K562 (cell line): ENCODE data around the gene ARL16. TPM values are rescaled to one million over a fixed set of nuclear protein-coding genes. Genes with fewer than 3 reads are reported as not detected.
A peak's percentile ranks its signal among the peaks of the same experiment; 100 is the strongest.

Experiments used
- ATAC-seq: fragments of 200-7000 bp; cut with Tn5 transposase; 3 replicates; pipeline ENCODE4 v1.9.1; 2020; ENCODE audit warnings: moderate library complexity
- BruUV-seq: library from RNA; stranded (reverse); fragments of 400-500 nt; replicated peaks from 2 replicates; lab custom pipeline; 2021; lab: Mats Ljungman, UMichigan
- CTCF ChIA-PET: fragments of 300-600 bp; formaldehyde crosslinking; extraction: SDS; loops from one replicate; lab custom pipeline; 2021; ENCODE audit warnings: low intra/inter-chr PET ratio; lab: Yijun Ruan, JAX
- POLR2A ChIA-PET: fragments of 300-600, 350-650 bp; sonication (Branson Sonifier 250); formaldehyde crosslinking; extraction: SDS; loops from one replicate; lab custom pipeline; 2021; ENCODE audit warnings: antibody characterized with exemption, inconsistent platforms; lab: Yijun Ruan, JAX
- DNase-seq, 4 experiments: peaks; one replicate each; pipeline versions ENCODE4 v3.0.0 to v3.0.0-alpha.2; 2011 to 2018; ENCODE audit warnings: low spot score in 3 of 4, mixed read lengths in 3 of 4; ENCODE audit errors: extremely low read depth in 1 of 4
- FAIRE-seq: peaks from 2 replicates; lab custom pipeline; 2011; peaks lifted over from hg19 to GRCh38; lab: Jason Lieb, UNC
- H2AFZ ChIP-seq: 2 replicates; pipeline ENCODE4 v1.6.0; 2011; ENCODE audit warnings: low read depth, low read length, control low read depth, inconsistent platforms
- H3K27ac ChIP-seq: fragments of 200-600 bp; 3 replicates; pipeline ENCODE4 v1.8.0; 2011; ENCODE audit warnings: low read depth, mild to moderate bottlenecking, control low read depth, inconsistent platforms, low read length, moderate library complexity, mixed read lengths; ENCODE audit errors: extremely low read depth
- H3K27me3 ChIP-seq, 2 experiments: fragments of 300-600 bp in 1 of 2; 2 replicates in 1 of 2; 3 replicates in 1 of 2; pipeline versions ENCODE4 v1.6.0 to v1.8.0; 2011; ENCODE audit warnings: inconsistent platforms in 2 of 2, low read length in 2 of 2, mild to moderate bottlenecking in 1 of 2, mixed read lengths in 1 of 2, moderate library complexity in 1 of 2; ENCODE audit not compliant: control insufficient read depth in 2 of 2, insufficient read depth in 2 of 2
- H3K36me3 ChIP-seq: fragments of 300-600 bp; 3 replicates; pipeline ENCODE4 v1.8.0; 2011; ENCODE audit warnings: mild to moderate bottlenecking, low read length, inconsistent platforms; ENCODE audit not compliant: control insufficient read depth, insufficient read depth
- H3K4me1 ChIP-seq, 2 experiments: fragments of 200-600 bp in 1 of 2; replicated peaks in 1 of 2; 2 replicates in 1 of 2; 3 replicates in 1 of 2; pipeline versions ENCODE4 v1.5.1 to v1.8.0; 2011; ENCODE audit warnings: inconsistent platforms in 2 of 2, low read length in 2 of 2, mild to moderate bottlenecking in 1 of 2, mixed read lengths in 1 of 2, moderate library complexity in 1 of 2; ENCODE audit not compliant: control insufficient read depth in 2 of 2, insufficient read depth in 2 of 2
- H3K4me2 ChIP-seq: 2 replicates; pipeline ENCODE4 v1.6.1; 2011; ENCODE audit warnings: low read length, control low read depth, inconsistent platforms, mixed read lengths; ENCODE audit not compliant: insufficient read depth
- H3K4me3 ChIP-seq: fragments of 200-600 bp; sonication (generic), shearing (Covaris generic); 2 replicates; pipeline ENCODE4 v1.5.1; 2016; ENCODE audit warnings: control low read depth, inconsistent platforms
- H3K79me2 ChIP-seq: fragments of 200-600 bp; 3 replicates; pipeline ENCODE4 v1.8.0; 2011; ENCODE audit warnings: low read length, inconsistent platforms; ENCODE audit not compliant: control insufficient read depth, insufficient read depth
- H3K9ac ChIP-seq, 2 experiments: 2 replicates each; pipeline versions ENCODE4 v1.6.0 to v1.6.1; 2011; ENCODE audit warnings: low read depth in 2 of 2, low read length in 2 of 2, control low read depth in 1 of 2, inconsistent platforms in 1 of 2, mild to moderate bottlenecking in 1 of 2, mixed read lengths in 1 of 2; ENCODE audit not compliant: insufficient read depth in 1 of 2
- H3K9me1 ChIP-seq: one replicate; pipeline ENCODE4 v1.6.0; 2011; ENCODE audit warnings: inconsistent platforms, mild to moderate bottlenecking, low read length, moderate library complexity; ENCODE audit not compliant: control insufficient read depth, insufficient read depth
- H3K9me3 ChIP-seq: replicated peaks from 2 replicates; pipeline ENCODE4 v1.5.1; 2011; ENCODE audit warnings: low read depth, low read length, inconsistent platforms; ENCODE audit not compliant: control insufficient read depth, insufficient read depth
- H4K20me1 ChIP-seq: replicated peaks from 2 replicates; pipeline ENCODE4 v1.6.1; 2011; ENCODE audit warnings: low read length, inconsistent platforms, mixed read lengths; ENCODE audit not compliant: control insufficient read depth, insufficient read depth
- AFF4 ChIP-seq: sonication (generic); formaldehyde crosslinking; IDR thresholded peaks from 2 replicates; pipeline ENCODE4 v1.8.0; 2023; ENCODE audit warnings: mild to moderate bottlenecking, missing genetic modification reagents
- DMBX1 ChIP-seq: fragments of 250-450 bp; sonication (Bioruptor Pico); IDR thresholded peaks from 2 replicates; pipeline ENCODE4 v1.8.0; 2022; ENCODE audit warnings: inconsistent platforms, mild to moderate bottlenecking, moderate library complexity, borderline replicate concordance
- KDM2B ChIP-seq: fragments of 250-450 bp; sonication (Bioruptor Pico); IDR thresholded peaks from 2 replicates; pipeline ENCODE4 v1.8.0; 2021; ENCODE audit warnings: mild to moderate bottlenecking, moderate library complexity
- NR3C1 ChIP-seq: sonication (generic); formaldehyde crosslinking; IDR thresholded peaks from 2 replicates; pipeline ENCODE4 v1.8.1; 2022; ENCODE audit warnings: missing genetic modification reagents
- POLR2G ChIP-seq: fragments of 200-400 bp; formaldehyde crosslinking; IDR thresholded peaks from 2 replicates; pipeline ENCODE4 v1.6.1; 2017; ENCODE audit warnings: low read depth, mild to moderate bottlenecking, antibody characterized with exemption, low read length, moderate library complexity
- RHOXF2B ChIP-seq: fragments of 250-450 bp; sonication (Bioruptor Pico); conservative IDR thresholded peaks from 2 replicates; pipeline ENCODE4 v1.5.1; 2021
- SREBF1 ChIP-seq: fragments of 150-350 bp; IDR thresholded peaks from 2 replicates; pipeline ENCODE4 v1.6.1; 2014; ENCODE audit warnings: antibody characterized with exemption, low read depth, low read length, borderline replicate concordance
- ZBTB33 ChIP-seq: sonication (generic); formaldehyde crosslinking; IDR thresholded peaks from 2 replicates; pipeline ENCODE4 v1.8.1; 2023; ENCODE audit warnings: mild to moderate bottlenecking, missing genetic modification reagents
- ZC3H4 ChIP-seq: sonication (generic); formaldehyde crosslinking; IDR thresholded peaks from 2 replicates; pipeline ENCODE4 v1.9.0; 2021; ENCODE audit warnings: missing genetic modification reagents, borderline replicate concordance
- ZNF232 ChIP-seq: sonication (generic); formaldehyde crosslinking; IDR thresholded peaks from 2 replicates; pipeline ENCODE4 v1.8.0; 2022; ENCODE audit warnings: mild to moderate bottlenecking, missing genetic modification reagents
- ZNF324 ChIP-seq: fragments of 250-450 bp; sonication (Bioruptor Pico); IDR thresholded peaks from 2 replicates; pipeline ENCODE4 v1.4.0; 2020; ENCODE audit warnings: mild to moderate bottlenecking
- ZNF445 ChIP-seq: fragments of 250-450 bp; sonication (Bioruptor Pico); IDR thresholded peaks from 2 replicates; pipeline ENCODE4 v1.4.0; 2020; ENCODE audit warnings: low read depth, mild to moderate bottlenecking, moderate library complexity
- WGBS: fragments of 100-300 bp; shearing (Covaris generic); methylation state at CpG from one replicate; pipeline ENCODE4 v1.1.6; 2016; ENCODE audit warnings: low coverage, mixed read lengths; ENCODE audit not compliant: insufficient coverage; ENCODE audit errors: missing lambda C conversion rate; 5-methylcytosine and 5-hydroxymethylcytosine counted together
- in situ Hi-C: fragments of 300-500 bp; cut with MboI; formaldehyde crosslinking; loops from 4 replicates; pipeline ENCODE4 v1.15.0; 2018; ENCODE audit warnings: inconsistent platforms, mixed read lengths
- intact Hi-C: fragments of 100-400 bp; cut with micrococcal nuclease; formaldehyde crosslinking; loops from 2 replicates; pipeline ENCODE4 v1.14.2; 2022
- polyA plus RNA-seq, 8 experiments: library from polyadenylated mRNA; depleted of rRNA in 4 of 8; stranded (reverse) in 5 of 8; unstranded in 3 of 8; fragments of >200 nt; fragmentation: Nextera tagmentation in 2 of 8; fragmentation: Illumina TruSeq in 1 of 8; extraction: Ambion mirVana in 2 of 8; extraction: Trizol in 1 of 8; gene quantifications; 2 replicates each; pipeline versions ENCODE4 v1.2.1 to v1.2.3, GENCODE V29; 2011 to 2014; ENCODE audit warnings: inconsistent platforms in 1 of 8, missing spikeins in 1 of 8
- total RNA-seq, 7 experiments: library from RNA; depleted of rRNA in 6 of 7; stranded (reverse); fragments of >200 nt in 6 of 7; fragmentation: Illumina TruSeq in 2 of 7; extraction: Trizol in 2 of 7; gene quantifications; 2 replicates each; pipeline versions ENCODE4 v1.2.1 to v1.2.3, GENCODE V29; 2011 to 2021; ENCODE audit warnings: low replicate concordance in 1 of 7

ARL16 gene
- total and polyA plus RNA-seq, 9 of the 15 experiments (the other 6 are each of a cell fraction or from before 2014, with no cell fraction given): 5.4 to 32.4 (median 22.6) TPM

GRCh38 chr17:81719410-81720266 is 36.0 kb upstream of the ARL16 start:
- Histone ChIP-seq H3K27ac (no peak overlapping the region), H2AFZ (no peak overlapping the region), H3K9ac (peak overlapping the region in 1 of 2 experiments; percentile 72; a peak in 1 of 4 replicates), H3K36me3 (peaks cover 54% of the 10 kb centered on the region; the same call in 1 of the 3 replicates), H3K4me2 (no peak overlapping the region), H3K79me2 (peaks cover 10% of the 10 kb centered on the region), H3K9me3 (no peaks in the 10 kb centered on the region), H3K4me3 (no peak overlapping the region), H3K9me1 (no peaks in the 10 kb centered on the region), H3K4me1 (peaks cover 19 to 77% of the 10 kb centered on the region in 2 experiments), H4K20me1 (no peaks in the 10 kb centered on the region; the same call in 1 of the 2 replicates), H3K27me3 (no peaks in the 10 kb centered on the region)
- in situ Hi-C loops (no loop called here), intact Hi-C loops (no loop called here)
- DNase-seq: no peak
- ChIA-PET POLR2A (interaction anchor here (0.8 to 0.9 kb wide), 2 partner anchors 17 to 167 kb away, joined by 3 to 6 read pairs; partner anchors contain the start of genes FAAP100 and MRPL12), CTCF (no interaction called here)
- ATAC-seq: no peak
- WGBS: 90% methylated on average over 29 of the region's 33 CpGs
- no peak for FAIRE-seq
- BruUV-seq: no TSS peak
- no peak for TF ChIP-seq ZNF232 (CRISPR knock-in tag)
- TF ChIP-seq ZNF324: no peak
- peak; percentile 12; the same call in 1 of the 2 replicates for TF ChIP-seq POLR2G
- no peak for TF ChIP-seq KDM2B (CRISPR knock-in tag)
- TF ChIP-seq RHOXF2B (CRISPR knock-in tag): no peak
- no peak for TF ChIP-seq SREBF1
- TF ChIP-seq ZNF445 (CRISPR knock-in tag): no peak
- no peak for TF ChIP-seq ZC3H4 (CRISPR knock-in tag)
- no peak for TF ChIP-seq NR3C1
- TF ChIP-seq DMBX1: no peak
- TF ChIP-seq AFF4 (CRISPR knock-in tag): no peak
- peak; percentile 68; the same call in 1 of the 2 replicates for TF ChIP-seq ZBTB33 (CRISPR knock-in tag)
